KMS-11 (cell line): Measurements from ENCODE around the gene SLC25A42.

Experiments used
- H2AFZ ChIP-seq: fragments of 200-600 bp; sonication (generic); 2 replicates; pipeline ENCODE4 v1.6.1; 2016; ENCODE audit warnings: antibody characterized with exemption, mixed run types, low read depth
- H3K27ac ChIP-seq: fragments of 200-600 bp; sonication (generic); 2 replicates; pipeline ENCODE4 v1.6.1; 2016; ENCODE audit warnings: mild to moderate bottlenecking, mixed run types
- H3K27me3 ChIP-seq: fragments of 200-600 bp; sonication (generic); 2 replicates; pipeline ENCODE4 v1.6.1; 2017; ENCODE audit warnings: mild to moderate bottlenecking, low read depth, mixed run types, moderate library complexity; ENCODE audit not compliant: insufficient read depth
- H3K36me3 ChIP-seq: fragments of 200-600 bp; sonication (generic); 2 replicates; pipeline ENCODE4 v1.6.1; 2017; ENCODE audit warnings: mild to moderate bottlenecking, mixed run types; ENCODE audit not compliant: insufficient read depth
- H3K4me1 ChIP-seq: fragments of 200-600 bp; sonication (generic); 2 replicates; pipeline ENCODE4 v1.6.1; 2016; ENCODE audit warnings: mild to moderate bottlenecking, low read depth, mixed run types; ENCODE audit not compliant: poor library complexity, severe bottlenecking
- H3K4me2 ChIP-seq: fragments of 200-600 bp; sonication (generic); 2 replicates; pipeline ENCODE4 v1.7.0; 2016; ENCODE audit warnings: mild to moderate bottlenecking, mixed run types
- H3K4me3 ChIP-seq: fragments of 200-600 bp; sonication (generic); IDR thresholded peaks from 2 replicates; pipeline ENCODE4 v1.6.1; 2017; ENCODE audit warnings: low read depth, low read length, mixed read lengths; ENCODE audit not compliant: insufficient read depth
- H3K79me2 ChIP-seq: fragments of 200-600 bp; sonication (generic); 2 replicates; pipeline ENCODE4 v1.6.1; 2016; ENCODE audit warnings: low read depth, mixed run types; ENCODE audit not compliant: insufficient read depth
- H3K9ac ChIP-seq: fragments of 200-600 bp; sonication (generic); 2 replicates; pipeline ENCODE4 v1.6.1; 2016; ENCODE audit warnings: mild to moderate bottlenecking, mixed run types
- H4K20me1 ChIP-seq: fragments of 200-600 bp; sonication (generic); 2 replicates; pipeline ENCODE4 v1.6.1; 2016; ENCODE audit warnings: mild to moderate bottlenecking, mixed run types; ENCODE audit not compliant: insufficient read depth
- TF ChIP-seq, protein P1 (sequence below): fragments of 200-600 bp; sonication (generic); conservative IDR thresholded peaks from 2 replicates; pipeline ENCODE4 v1.6.1; 2017; ENCODE audit warnings: low read depth, mild to moderate bottlenecking, antibody characterized with exemption, low read length, moderate library complexity, mixed read lengths

The SLC25A42 gene

GRCh38 chr19:19054939-19055440 is 8.8 kb upstream of the SLC25A42 start:
- Histone ChIP-seq H3K4me1 (no peaks in the 10 kb centered on the region), H4K20me1 (no peaks in the 10 kb centered on the region), H3K27me3 (no peaks in the 10 kb centered on the region), H3K79me2 (no peaks in the 10 kb centered on the region), H3K4me2 (no peak overlapping the region), H2AFZ (no peak overlapping the region), H3K36me3 (no peaks in the 10 kb centered on the region), H3K4me3 (no peak overlapping the region), H3K27ac (no peak overlapping the region), H3K9ac (no peak overlapping the region)
- TF ChIP-seq, protein P1, sequence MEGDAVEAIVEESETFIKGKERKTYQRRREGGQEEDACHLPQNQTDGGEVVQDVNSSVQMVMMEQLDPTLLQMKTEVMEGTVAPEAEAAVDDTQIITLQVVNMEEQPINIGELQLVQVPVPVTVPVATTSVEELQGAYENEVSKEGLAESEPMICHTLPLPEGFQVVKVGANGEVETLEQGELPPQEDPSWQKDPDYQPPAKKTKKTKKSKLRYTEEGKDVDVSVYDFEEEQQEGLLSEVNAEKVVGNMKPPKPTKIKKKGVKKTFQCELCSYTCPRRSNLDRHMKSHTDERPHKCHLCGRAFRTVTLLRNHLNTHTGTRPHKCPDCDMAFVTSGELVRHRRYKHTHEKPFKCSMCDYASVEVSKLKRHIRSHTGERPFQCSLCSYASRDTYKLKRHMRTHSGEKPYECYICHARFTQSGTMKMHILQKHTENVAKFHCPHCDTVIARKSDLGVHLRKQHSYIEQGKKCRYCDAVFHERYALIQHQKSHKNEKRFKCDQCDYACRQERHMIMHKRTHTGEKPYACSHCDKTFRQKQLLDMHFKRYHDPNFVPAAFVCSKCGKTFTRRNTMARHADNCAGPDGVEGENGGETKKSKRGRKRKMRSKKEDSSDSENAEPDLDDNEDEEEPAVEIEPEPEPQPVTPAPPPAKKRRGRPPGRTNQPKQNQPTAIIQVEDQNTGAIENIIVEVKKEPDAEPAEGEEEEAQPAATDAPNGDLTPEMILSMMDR: no peak

GRCh38 chr19:19055701-19056100 is 8.1 kb upstream of the SLC25A42 start:
- no peak overlapping the region for H3K4me3 ChIP-seq
- H3K27ac ChIP-seq: no peak overlapping the region
- H4K20me1 ChIP-seq: no peaks in the 10 kb centered on the region
- H3K36me3 ChIP-seq: no peaks in the 10 kb centered on the region
- no peak overlapping the region for H3K4me2 ChIP-seq
- H3K27me3 ChIP-seq: no peaks in the 10 kb centered on the region
- H3K4me1 ChIP-seq: no peaks in the 10 kb centered on the region
- H3K9ac ChIP-seq: no peak overlapping the region
- TF ChIP-seq, protein P1: no peak
- no peak overlapping the region for H2AFZ ChIP-seq
- H3K79me2 ChIP-seq: no peaks in the 10 kb centered on the region

DNA sequence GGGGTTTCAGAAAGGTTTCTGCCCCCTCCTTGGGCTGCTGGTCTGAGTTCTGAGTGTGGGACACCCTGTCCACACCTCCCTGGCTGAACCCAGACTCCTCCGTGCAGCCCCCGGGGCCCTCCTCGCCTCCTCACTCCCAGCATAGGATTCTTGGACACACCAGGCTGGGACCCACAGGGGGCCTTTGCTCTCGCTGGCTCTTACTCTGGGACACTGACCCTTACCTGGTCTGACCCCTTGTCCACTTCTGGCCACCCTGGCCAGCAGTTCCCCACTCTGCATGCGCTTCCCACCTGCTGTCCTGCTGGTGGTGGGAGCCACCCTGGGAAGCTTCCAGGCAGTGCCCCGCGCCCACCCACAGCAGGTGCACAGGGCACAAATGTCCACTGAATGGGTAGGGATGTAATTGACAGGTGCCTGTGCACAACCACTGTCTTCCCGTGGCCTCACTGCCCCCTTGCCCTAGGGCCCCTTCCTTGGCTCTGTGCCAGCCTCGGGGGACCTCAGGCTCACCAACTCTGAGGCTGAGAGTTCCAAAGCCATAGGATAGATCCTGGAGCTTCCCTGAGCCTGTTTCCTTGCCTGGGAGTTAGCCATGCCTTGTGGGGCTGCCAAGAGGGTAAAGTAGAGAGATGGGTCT is 7.0 kb upstream of the SLC25A42 start:
- H3K9ac ChIP-seq: no peak overlapping the region
- H3K27me3 ChIP-seq: no peaks in the 10 kb centered on the region
- no peaks in the 10 kb centered on the region for H4K20me1 ChIP-seq
- TF ChIP-seq, protein P1: no peak
- H3K4me1 ChIP-seq: no peaks in the 10 kb centered on the region
- H3K27ac ChIP-seq: no peak overlapping the region
- no peak overlapping the region for H3K4me3 ChIP-seq
- no peak overlapping the region for H2AFZ ChIP-seq
- no peaks in the 10 kb centered on the region for H3K36me3 ChIP-seq
- no peak overlapping the region for H3K4me2 ChIP-seq
- no peaks in the 10 kb centered on the region for H3K79me2 ChIP-seq

- Histone ChIP-seq H3K4me3 (no peak overlapping the region), H3K79me2 (no peaks in the 10 kb centered on the region), H4K20me1 (no peaks in the 10 kb centered on the region), H3K4me2 (no peak overlapping the region), H3K36me3 (no peaks in the 10 kb centered on the region), H2AFZ (no peak overlapping the region), H3K4me1 (no peaks in the 10 kb centered on the region), H3K9ac (no peak overlapping the region), H3K27me3 (no peaks in the 10 kb centered on the region), H3K27ac (no peak overlapping the region)
- TF ChIP-seq, protein P1: no peak
Measured at GRCh38 chr19:19057317-19057716, 6.5 kb upstream of the SLC25A42 start.
